OCI-LY3 (cell line): Measurements from ENCODE around the gene PKDREJ.

Experiments used
- H2AFZ ChIP-seq: fragments of 200-600, 300-600 bp; shearing (Covaris generic); 2 replicates; pipeline ENCODE4 v1.6.0; 2014; ENCODE audit warnings: antibody characterized with exemption, low read depth, low read length
- H3K27ac ChIP-seq: fragments of 200-600, 300-600 bp; sonication (generic); 2 replicates; pipeline ENCODE4 v1.5.1; 2014; ENCODE audit warnings: mild to moderate bottlenecking, low read length, moderate library complexity, mixed read lengths
- H3K27me3 ChIP-seq: fragments of 200-600, 300-600 bp; sonication (generic); 2 replicates; pipeline ENCODE4 v1.6.1; 2014; ENCODE audit warnings: low read depth, low read length, mixed read lengths
- H3K36me3 ChIP-seq: fragments of 200-600, 300-600 bp; sonication (generic); replicated peaks from 2 replicates; pipeline ENCODE3; 2014; ENCODE audit warnings: low read depth, low read length, mixed read lengths
- H3K4me1 ChIP-seq: fragments of 300-600, 200-600 bp; sonication (generic); 2 replicates; pipeline ENCODE4 v1.6.1; 2014; ENCODE audit warnings: low read length, mixed read lengths
- H3K4me2 ChIP-seq: fragments of 200-600, 300-600 bp; sonication (generic); 2 replicates; pipeline ENCODE4 v1.6.1; 2014; ENCODE audit warnings: low read length, mixed read lengths
- H3K4me3 ChIP-seq: fragments of 300-600, 200-600 bp; sonication (generic); 2 replicates; pipeline ENCODE4 v1.5.1; 2014; ENCODE audit warnings: antibody characterized with exemption, mild to moderate bottlenecking, low read length, moderate library complexity
- H3K79me2 ChIP-seq: fragments of 300-600, 200-600 bp; shearing (Covaris generic); 2 replicates; pipeline ENCODE4 v1.6.1; 2014; ENCODE audit warnings: mild to moderate bottlenecking, low read length, mixed read lengths
- H3K9ac ChIP-seq: fragments of 300-600, 200-600 bp; shearing (Covaris generic); 2 replicates; pipeline ENCODE4 v1.6.0; 2014; ENCODE audit warnings: mild to moderate bottlenecking, low read length, moderate library complexity
- H3K9me3 ChIP-seq: fragments of 200-600, 300-600 bp; shearing (Covaris generic); 2 replicates; pipeline ENCODE4 v1.6.1; 2014; ENCODE audit warnings: low read length, mixed read lengths; ENCODE audit not compliant: insufficient read depth
- H4K20me1 ChIP-seq: fragments of 200-600, 300-600 bp; sonication (generic); 2 replicates; pipeline ENCODE4 v1.6.1; 2016; ENCODE audit warnings: low read length, mixed read lengths; ENCODE audit not compliant: insufficient read depth
- CTCF ChIP-seq: fragments of 200-600, 300-600 bp; sonication (generic); IDR thresholded peaks from 2 replicates; pipeline ENCODE4 v1.5.1; 2014; ENCODE audit warnings: antibody characterized with exemption, low read length, low read depth
- EZH2phosphoT487 ChIP-seq: fragments of 200-600 bp; shearing (Covaris generic); IDR thresholded peaks from 2 replicates; pipeline ENCODE4 v1.6.1; 2018; ENCODE audit warnings: antibody characterized with exemption, mixed run types, low read depth

Gene PKDREJ

GRCh38 chr22:46288846-46289243 is 25.7 kb upstream of the PKDREJ start:
- Histone ChIP-seq H3K4me1 (peaks cover 2% of the 10 kb centered on the region; the same call in 1 of the 2 replicates), H3K27me3 (no peaks in the 10 kb centered on the region), H3K9ac (no peak overlapping the region), H4K20me1 (no peaks in the 10 kb centered on the region), H3K79me2 (no peaks in the 10 kb centered on the region), H3K27ac (no peak overlapping the region), H3K4me3 (no peak overlapping the region), H3K36me3 (peaks cover 5% of the 10 kb centered on the region), H2AFZ (no peak overlapping the region), H3K4me2 (no peak overlapping the region), H3K9me3 (no peaks in the 10 kb centered on the region)
- TF ChIP-seq CTCF = no peak
- TF ChIP-seq EZH2phosphoT487 = no peak

DNA sequence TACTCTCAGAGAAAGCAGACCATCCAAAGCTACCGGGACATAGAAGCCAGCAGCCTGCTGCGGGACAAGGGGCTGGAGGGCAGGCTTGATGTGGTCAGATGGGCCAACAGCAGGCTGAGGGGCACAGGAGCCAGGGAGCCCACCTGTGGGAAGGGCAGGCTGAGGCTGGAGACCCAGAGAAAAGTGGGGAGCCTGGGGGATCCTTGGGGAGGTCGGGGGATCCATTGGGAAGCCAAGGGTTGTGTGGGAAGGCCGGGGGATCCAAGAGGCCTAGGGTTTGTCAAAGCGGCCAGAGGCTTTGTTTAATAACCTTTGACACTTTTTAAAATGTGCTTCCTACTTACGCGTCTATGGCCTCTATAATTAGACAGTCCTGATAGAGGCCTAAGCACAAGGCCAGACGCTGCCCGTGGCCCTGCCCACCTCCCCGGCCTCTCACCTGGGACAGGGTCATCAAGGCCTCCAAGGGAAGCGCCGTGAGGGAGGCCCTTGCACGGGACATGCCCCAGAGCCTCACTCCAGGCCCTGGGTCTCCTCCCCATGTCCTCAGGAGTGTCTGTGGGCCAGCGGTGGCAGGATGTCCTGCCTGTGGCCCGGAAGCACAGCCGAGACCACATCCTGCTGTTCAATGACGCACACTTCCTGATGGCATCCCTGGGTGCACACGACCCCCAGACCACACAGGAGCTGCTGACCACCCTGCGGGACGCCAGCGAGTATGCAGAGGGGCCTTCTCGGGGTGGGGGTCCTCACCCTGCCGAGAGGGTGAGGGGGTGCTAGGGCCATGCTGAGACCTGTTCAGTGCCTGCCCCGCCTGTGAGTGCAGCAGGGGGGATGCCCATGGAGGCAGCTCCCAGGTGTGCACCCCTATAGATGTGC is 25.0 kb upstream of the PKDREJ start:
- TF ChIP-seq EZH2phosphoT487 (no peak), CTCF (no peak)
- H4K20me1 ChIP-seq = no peaks in the 10 kb centered on the region
- H3K27ac ChIP-seq = no peak overlapping the region
- H3K9ac ChIP-seq = no peak overlapping the region
- H3K4me1 ChIP-seq = peaks cover 2% of the 10 kb centered on the region; the same call in 1 of the 2 replicates
- no peaks in the 10 kb centered on the region for H3K27me3 ChIP-seq
- H3K4me2 ChIP-seq = no peak overlapping the region
- no peaks in the 10 kb centered on the region for H3K9me3 ChIP-seq
- no peaks in the 10 kb centered on the region for H3K79me2 ChIP-seq
- H3K36me3 ChIP-seq = peaks cover 5% of the 10 kb centered on the region
- H3K4me3 ChIP-seq = no peak overlapping the region
- no peak overlapping the region for H2AFZ ChIP-seq

DNA sequence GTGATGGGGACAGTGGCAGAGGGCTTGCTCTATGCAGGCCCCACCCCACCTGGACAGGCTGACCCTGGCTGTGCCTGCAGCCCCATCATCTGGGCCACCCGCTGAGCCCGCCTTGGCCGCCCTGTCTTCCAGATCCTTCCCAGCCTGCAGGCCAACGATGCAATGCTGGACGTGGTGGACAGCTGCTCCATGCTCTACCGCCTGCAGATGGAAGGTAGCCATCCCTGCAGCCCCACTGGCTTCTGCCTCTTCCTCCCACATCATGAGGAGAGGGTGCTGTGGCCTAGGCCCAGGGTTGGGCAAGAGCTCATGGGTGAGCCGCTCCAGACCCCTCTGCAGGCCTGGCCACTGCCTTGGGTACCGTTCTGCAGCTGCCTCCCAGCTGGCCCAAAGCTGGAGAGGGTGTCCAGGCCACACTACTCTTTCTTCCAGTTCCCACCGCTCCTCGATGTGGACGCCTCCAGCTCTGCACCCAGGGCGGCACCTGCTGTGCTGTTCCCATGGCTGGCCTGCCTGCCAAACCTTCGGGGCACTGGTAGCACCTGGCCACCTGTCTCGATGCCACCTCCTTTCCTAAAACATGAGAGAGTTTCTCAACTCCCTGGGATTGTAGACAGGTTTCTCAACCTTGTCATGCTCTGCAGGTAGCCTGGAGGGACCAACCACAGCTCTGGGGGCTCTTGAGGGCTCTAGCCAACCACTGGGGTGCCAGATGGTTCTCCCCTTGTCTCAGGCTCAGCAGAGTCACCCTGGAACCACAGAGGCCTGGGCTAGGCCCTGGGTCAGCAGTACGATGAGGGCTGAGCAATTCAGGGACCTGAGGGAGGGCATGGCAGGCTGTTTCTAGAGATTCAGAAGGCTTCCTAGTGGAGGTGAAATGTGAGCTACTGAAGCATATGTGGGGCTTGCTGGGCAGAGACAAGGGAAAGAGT is 24.1 kb upstream of the PKDREJ start:
- no peak overlapping the region for H3K9ac ChIP-seq
- H2AFZ ChIP-seq = no peak overlapping the region
- H3K36me3 ChIP-seq = peaks cover 2% of the 10 kb centered on the region
- H3K4me3 ChIP-seq = no peak overlapping the region
- H3K4me1 ChIP-seq = peaks cover 2% of the 10 kb centered on the region; the same call in 1 of the 2 replicates
- H4K20me1 ChIP-seq = no peaks in the 10 kb centered on the region
- no peaks in the 10 kb centered on the region for H3K9me3 ChIP-seq
- no peak overlapping the region for H3K27ac ChIP-seq
- H3K79me2 ChIP-seq = no peaks in the 10 kb centered on the region
- TF ChIP-seq CTCF (no peak), EZH2phosphoT487 (no peak)
- H3K27me3 ChIP-seq = no peaks in the 10 kb centered on the region
- no peak overlapping the region for H3K4me2 ChIP-seq

DNA sequence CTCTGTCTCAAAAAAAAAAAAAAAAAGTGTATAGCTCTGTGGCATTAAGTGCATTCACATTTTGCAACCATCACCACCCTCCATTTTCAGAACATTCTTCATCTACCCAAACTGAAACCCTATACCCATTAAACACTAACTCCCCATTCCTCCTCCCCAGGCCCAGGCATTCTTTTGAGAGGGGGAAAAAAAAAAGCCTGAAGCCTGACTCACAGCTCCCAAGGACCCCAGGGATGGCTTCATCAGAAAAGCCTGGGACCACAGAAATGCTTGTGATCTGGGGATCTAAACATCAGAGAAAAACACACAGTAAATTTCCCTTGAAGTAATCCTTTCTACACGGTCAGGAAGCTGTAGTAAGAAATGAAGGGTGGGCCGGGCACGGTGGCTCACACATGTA is 22.9 kb upstream of the PKDREJ start:
- H3K9me3 ChIP-seq = no peaks in the 10 kb centered on the region
- H3K9ac ChIP-seq = no peak overlapping the region
- H2AFZ ChIP-seq = no peak overlapping the region
- no peak overlapping the region for H3K27ac ChIP-seq
- H3K4me3 ChIP-seq = no peak overlapping the region
- peaks cover 7% of the 10 kb centered on the region for H3K36me3 ChIP-seq
- no peaks in the 10 kb centered on the region for H3K27me3 ChIP-seq
- TF ChIP-seq CTCF (no peak), EZH2phosphoT487 (no peak)
- no peaks in the 10 kb centered on the region for H3K79me2 ChIP-seq
- H4K20me1 ChIP-seq = no peaks in the 10 kb centered on the region
- no peak overlapping the region for H3K4me2 ChIP-seq
- H3K4me1 ChIP-seq = peaks cover 2% of the 10 kb centered on the region; the same call in 1 of the 2 replicates
